PC-9 (cell line): ENCODE data around the gene DNAJC11.

Source experiments
- CTCF ChIP-seq: fragments of 200-600 bp; sonication (generic); conservative IDR thresholded peaks from 2 replicates; pipeline ENCODE4 v1.6.1; 2017; ENCODE audit warnings: mixed run types, antibody characterized with exemption, mild to moderate bottlenecking, moderate library complexity
- EZH2 ChIP-seq: fragments of 200-600 bp; sonication (generic); IDR thresholded peaks from 2 replicates; pipeline ENCODE4 v1.8.0; 2017; ENCODE audit warnings: antibody characterized with exemption, low read depth

GRCh38 chr1:6648556-6648955, 53.1 kb downstream of the DNAJC11 start:
- TF ChIP-seq CTCF (no peak), EZH2 (no peak)
